ENCODE measurements around the gene SGSM2. TPM values are rescaled to one million over a fixed set of nuclear protein-coding genes. Genes with fewer than 3 reads are reported as not detected.

The SGSM2 gene
- total RNA-seq, 1 donor from 2014 or later: 13.4 TPM

GRCh38 chr17:2391597-2392251 is 54.4 kb downstream of the SGSM2 start:
- FAIRE-seq (no peak), DNase-seq (ENCODE audit: low read depth) (no peak)
- Histone ChIP-seq H3K27me3 (ENCODE audit: control insufficient read depth, insufficient read depth, low read length) (no peaks in the 10 kb centered on the region), H3K4me3 (ENCODE audit: low read depth, low read length) (no peak overlapping the region), H3K36me3 (ENCODE audit: control insufficient read depth, insufficient read depth, low read length) (peaks cover 22% of the 10 kb centered on the region)
- TF ChIP-seq CTCF (IDR thresholded peaks at IDR 0.05; ENCODE audit: insufficient read depth, low read length, severe bottlenecking): no peak

GRCh38 chr17:2392252-2393173 is 55.2 kb downstream of the SGSM2 start:
- TF ChIP-seq CTCF (IDR thresholded peaks at IDR 0.05; ENCODE audit: insufficient read depth, low read length, severe bottlenecking): no peak
- Histone ChIP-seq H3K36me3 (ENCODE audit: control insufficient read depth, insufficient read depth, low read length) (peaks cover 22% of the 10 kb centered on the region), H3K4me3 (ENCODE audit: low read depth, low read length) (peak overlapping the region; percentile 53), H3K27me3 (ENCODE audit: control insufficient read depth, insufficient read depth, low read length) (no peaks in the 10 kb centered on the region)
- DNase-seq (ENCODE audit: low read depth): peak; percentile 78
- no peak for FAIRE-seq

- no peaks in the 10 kb centered on the region for H3K27me3 ChIP-seq (ENCODE audit: control insufficient read depth, insufficient read depth, low read length)
- DNase-seq (ENCODE audit: low read depth): peak; percentile 50
- H3K4me3 ChIP-seq (ENCODE audit: low read depth, low read length): peak overlapping the region; percentile 53
- FAIRE-seq: no peak
- peaks cover 18% of the 10 kb centered on the region for H3K36me3 ChIP-seq (ENCODE audit: control insufficient read depth, insufficient read depth, low read length)
- no peak for TF ChIP-seq CTCF (IDR thresholded peaks at IDR 0.05; ENCODE audit: insufficient read depth, low read length, severe bottlenecking)
These were observed 56.1 kb downstream of the SGSM2 start for GRCh38 chr17:2393174-2393953.

- no peak for TF ChIP-seq CTCF (IDR thresholded peaks at IDR 0.05; ENCODE audit: insufficient read depth, low read length, severe bottlenecking)
- DNase-seq (ENCODE audit: low read depth) (no peak), FAIRE-seq (no peak)
- Histone ChIP-seq H3K4me3 (ENCODE audit: low read depth, low read length) (no peak overlapping the region), H3K27me3 (ENCODE audit: control insufficient read depth, insufficient read depth, low read length) (no peaks in the 10 kb centered on the region), H3K36me3 (ENCODE audit: control insufficient read depth, insufficient read depth, low read length) (peaks cover 14% of the 10 kb centered on the region)
These were observed 56.9 kb downstream of the SGSM2 start for GRCh38 chr17:2393954-2394749.

- no peak overlapping the region for H3K4me3 ChIP-seq (ENCODE audit: low read depth, low read length)
- peaks cover 12% of the 10 kb centered on the region for H3K36me3 ChIP-seq (ENCODE audit: control insufficient read depth, insufficient read depth, low read length)
- FAIRE-seq (no peak), DNase-seq (ENCODE audit: low read depth) (no peak)
- no peak for TF ChIP-seq CTCF (IDR thresholded peaks at IDR 0.05; ENCODE audit: insufficient read depth, low read length, severe bottlenecking)
- H3K27me3 ChIP-seq (ENCODE audit: control insufficient read depth, insufficient read depth, low read length): no peaks in the 10 kb centered on the region
These were observed 57.5 kb downstream of the SGSM2 start for GRCh38 chr17:2394775-2395201.

Measured in bronchial epithelial cell (primary cell).